Suprapubic skin (tissue), 4 donors: Measurements from ENCODE around the gene GSTM2.

Source experiments
- POLR2A ChIP-seq, 2 donors: fragments of 450-650 bp; IDR thresholded peaks; one replicate each; pipeline ENCODE4 v1.6.1; 2017; ENCODE audit warnings: antibody characterized with exemption in 2 of 2, mild to moderate bottlenecking in 2 of 2, moderate library complexity in 2 of 2
- POLR2AphosphoS5 ChIP-seq, 3 donors: sonication (generic); formaldehyde crosslinking; IDR thresholded peaks; one replicate each; pipeline ENCODE4 v1.6.1; 2017; ENCODE audit warnings: antibody characterized with exemption in 3 of 3
- TF ChIP-seq, protein P1 (sequence below), 2 donors: fragments of 200-600 bp in 1 of 2; fragments of 450-650 bp in 1 of 2; sonication (generic) in 1 of 2; IDR thresholded peaks; one replicate each; pipeline ENCODE4 v1.5.1; 2016 to 2019; ENCODE audit warnings: antibody characterized with exemption in 2 of 2, mild to moderate bottlenecking in 1 of 2, moderate library complexity in 1 of 2

DNA sequence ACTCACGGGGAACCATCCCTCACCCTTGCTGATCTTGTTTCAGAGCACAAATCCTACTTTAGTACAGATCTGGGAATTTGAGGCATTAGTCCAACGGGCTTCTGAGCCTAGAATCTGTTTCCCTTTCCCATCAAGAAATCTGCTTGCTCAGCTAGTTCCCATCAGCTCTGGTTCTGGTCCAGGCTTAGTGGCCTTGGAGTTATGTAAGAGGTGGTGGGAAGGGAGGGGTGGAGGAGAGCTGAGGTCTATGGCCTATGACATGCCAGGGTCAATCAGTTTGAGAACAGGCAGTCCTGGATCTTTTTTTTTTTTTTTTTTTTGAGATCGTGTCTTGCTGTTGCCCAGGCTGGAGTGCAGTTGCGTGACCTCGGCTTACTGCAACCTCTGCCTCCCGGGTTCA is 23.9 kb downstream of the GSTM2 start:
- TF ChIP-seq, protein P1, sequence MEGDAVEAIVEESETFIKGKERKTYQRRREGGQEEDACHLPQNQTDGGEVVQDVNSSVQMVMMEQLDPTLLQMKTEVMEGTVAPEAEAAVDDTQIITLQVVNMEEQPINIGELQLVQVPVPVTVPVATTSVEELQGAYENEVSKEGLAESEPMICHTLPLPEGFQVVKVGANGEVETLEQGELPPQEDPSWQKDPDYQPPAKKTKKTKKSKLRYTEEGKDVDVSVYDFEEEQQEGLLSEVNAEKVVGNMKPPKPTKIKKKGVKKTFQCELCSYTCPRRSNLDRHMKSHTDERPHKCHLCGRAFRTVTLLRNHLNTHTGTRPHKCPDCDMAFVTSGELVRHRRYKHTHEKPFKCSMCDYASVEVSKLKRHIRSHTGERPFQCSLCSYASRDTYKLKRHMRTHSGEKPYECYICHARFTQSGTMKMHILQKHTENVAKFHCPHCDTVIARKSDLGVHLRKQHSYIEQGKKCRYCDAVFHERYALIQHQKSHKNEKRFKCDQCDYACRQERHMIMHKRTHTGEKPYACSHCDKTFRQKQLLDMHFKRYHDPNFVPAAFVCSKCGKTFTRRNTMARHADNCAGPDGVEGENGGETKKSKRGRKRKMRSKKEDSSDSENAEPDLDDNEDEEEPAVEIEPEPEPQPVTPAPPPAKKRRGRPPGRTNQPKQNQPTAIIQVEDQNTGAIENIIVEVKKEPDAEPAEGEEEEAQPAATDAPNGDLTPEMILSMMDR (IDR thresholded peaks at IDR 0.05) = no peak
- no peak for TF ChIP-seq POLR2A (IDR thresholded peaks at IDR 0.05)
- no peak for TF ChIP-seq POLR2AphosphoS5 (IDR thresholded peaks at IDR 0.05)
